GM18507 (cell line): ENCODE measurements around the gene SLC5A6.
A peak's percentile ranks its signal among the peaks of the same experiment; 100 is the strongest.

Source experiments
- DNase-seq: peaks from one replicate; pipeline ENCODE4 v3.0.0; 2011; ENCODE audit warnings: low read depth; ENCODE audit not compliant: insufficient read length; ENCODE audit errors: extremely low spot score
- FAIRE-seq: peaks from 2 replicates; lab custom pipeline; 2011; peaks lifted over from hg19 to GRCh38; lab: Jason Lieb, UNC

Gene SLC5A6

GRCh38 chr2:27211943-27212625 is at the start of gene SLC5A6, which contains the start of gene ATRAID:
TSS of gene SLC5A6 (minus strand) at chr2:27212268. CDS start at chr2:27207650, 4,618 bp downstream.
TSS of gene ATRAID (plus strand) at chr2:27212041. CDS start at chr2:27212369, 328 bp downstream.
- DNase-seq (peak; percentile 87), FAIRE-seq (peak; percentile 64)

- FAIRE-seq: no peak
- DNase-seq: no peak
Measured at GRCh38 chr2:27261241-27261925, 49.3 kb upstream of the SLC5A6 start.

- DNase-seq (no peak), FAIRE-seq (no peak)
Measured at GRCh38 chr2:27258051-27258450, 46.0 kb upstream of the SLC5A6 start.

GRCh38 chr2:27256855-27257454 is 44.9 kb upstream of the SLC5A6 start:
- FAIRE-seq (no peak), DNase-seq (no peak)

GRCh38 chr2:27255660-27256059 is 43.6 kb upstream of the SLC5A6 start:
- no peak for DNase-seq

GRCh38 chr2:27255187-27255586 is 43.1 kb upstream of the SLC5A6 start:
- DNase-seq: no peak
- no peak for FAIRE-seq

More at GRCh38 chr2:27255660-27256059, 43.6 kb upstream of the SLC5A6 start:
- no peak for FAIRE-seq

- no peak for FAIRE-seq
- DNase-seq: no peak
Measured at GRCh38 chr2:27251766-27252165, 39.7 kb upstream of the SLC5A6 start.

- DNase-seq: no peak
- no peak for FAIRE-seq
Measured at GRCh38 chr2:27250652-27251379, 38.7 kb upstream of the SLC5A6 start.

- FAIRE-seq (no peak), DNase-seq (no peak)
Measured at GRCh38 chr2:27249891-27250651, 38.0 kb upstream of the SLC5A6 start.

GRCh38 chr2:27249159-27249890 is 37.3 kb upstream of the SLC5A6 start:
- no peak for FAIRE-seq

GRCh38 chr2:27247893-27248292 is 35.8 kb upstream of the SLC5A6 start:
- FAIRE-seq: no peak
- no peak for DNase-seq

More at GRCh38 chr2:27249159-27249890, 37.3 kb upstream of the SLC5A6 start:
- DNase-seq: no peak

GRCh38 chr2:27245626-27246025 is 33.6 kb upstream of the SLC5A6 start:
- DNase-seq (no peak), FAIRE-seq (no peak)

- FAIRE-seq (no peak), DNase-seq (no peak)
Measured at GRCh38 chr2:27245116-27245515, 33.0 kb upstream of the SLC5A6 start.

- DNase-seq (no peak), FAIRE-seq (no peak)
Measured at GRCh38 chr2:27243391-27244130, 31.5 kb upstream of the SLC5A6 start.

GRCh38 chr2:27242614-27242951 is 30.5 kb upstream of the SLC5A6 start:
- no peak for DNase-seq
- FAIRE-seq: no peak

- FAIRE-seq (no peak), DNase-seq (no peak)
Measured at GRCh38 chr2:27241761-27242613, 29.9 kb upstream of the SLC5A6 start.

- FAIRE-seq (no peak), DNase-seq (no peak)
Measured at GRCh38 chr2:27240406-27240805, 28.3 kb upstream of the SLC5A6 start.
